GM21526 (cell line): ENCODE results near the gene NKX1-2.

ENCODE experiments used
- ATAC-seq: cut with Tn5 transposase; IDR thresholded peaks from one replicate; pipeline ENCODE4 v1.9.1; 2021; ENCODE audit warnings: moderate library complexity; ENCODE audit not compliant: unreplicated experiment, low FRiP score

NKX1-2 gene

GRCh38 chr10:124450012-124450782 lies at the start of gene NKX1-2:
NKX1-2 (minus strand) TSS chr10:124450035; CDS start chr10:124449943, 92 bp downstream.
- ATAC-seq, result no peak

GRCh38 chr10:124498056-124498455 lies 48.2 kb upstream of the NKX1-2 start:
- no peak for ATAC-seq

GRCh38 chr10:124497196-124497881 lies 47.5 kb upstream of the NKX1-2 start:
- no peak for ATAC-seq

GRCh38 chr10:124496620-124497019 lies 46.8 kb upstream of the NKX1-2 start:
- no peak for ATAC-seq

- no peak for ATAC-seq
Measured at GRCh38 chr10:124496150-124496549, 46.3 kb upstream of the NKX1-2 start.

GRCh38 chr10:124495725-124496124 lies 45.9 kb upstream of the NKX1-2 start:
- ATAC-seq, result no peak

- no peak for ATAC-seq
Measured at GRCh38 chr10:124495162-124495561, 45.3 kb upstream of the NKX1-2 start.

GRCh38 chr10:124494046-124494807 lies 44.4 kb upstream of the NKX1-2 start:
- ATAC-seq, result no peak

GRCh38 chr10:124493214-124493882 lies 43.5 kb upstream of the NKX1-2 start:
- ATAC-seq, result no peak

- ATAC-seq, result no peak
Measured at GRCh38 chr10:124492266-124492665, 42.4 kb upstream of the NKX1-2 start.

GRCh38 chr10:124491105-124491504 lies 41.3 kb upstream of the NKX1-2 start:
- ATAC-seq, result no peak

GRCh38 chr10:124486635-124487034 lies 36.8 kb upstream of the NKX1-2 start:
- ATAC-seq, result no peak

- ATAC-seq, result no peak
Measured at GRCh38 chr10:124484661-124485060, 34.8 kb upstream of the NKX1-2 start.

- no peak for ATAC-seq
Measured at GRCh38 chr10:124484031-124484430, 34.2 kb upstream of the NKX1-2 start.

GRCh38 chr10:124482876-124483275 lies 33.0 kb upstream of the NKX1-2 start:
- no peak for ATAC-seq

GRCh38 chr10:124482236-124482800 lies 32.5 kb upstream of the NKX1-2 start:
- ATAC-seq, result no peak

GRCh38 chr10:124481717-124482116 lies 31.9 kb upstream of the NKX1-2 start:
- no peak for ATAC-seq

- no peak for ATAC-seq
Measured at GRCh38 chr10:124480860-124481259, 31.0 kb upstream of the NKX1-2 start.

GRCh38 chr10:124478515-124478914 lies 28.7 kb upstream of the NKX1-2 start:
- ATAC-seq, result no peak

- no peak for ATAC-seq
Measured at GRCh38 chr10:124477614-124478363, 28.0 kb upstream of the NKX1-2 start.
